BLaER1 (cell line): ENCODE data around the gene HMG20A.

Experiments
- H3K27ac ChIP-seq: shearing (Covaris generic); formaldehyde crosslinking; 2 replicates; pipeline ENCODE4 v1.8.1; 2022
- H3K27me3 ChIP-seq: shearing (Covaris generic); formaldehyde crosslinking; 2 replicates; pipeline ENCODE4 v1.8.1; 2022
- H3K36me3 ChIP-seq: shearing (Covaris generic); formaldehyde crosslinking; 2 replicates; pipeline ENCODE4 v1.8.1; 2022
- H3K4me1 ChIP-seq: shearing (Covaris generic); formaldehyde crosslinking; 2 replicates; pipeline ENCODE4 v1.8.1; 2022
- H3K4me2 ChIP-seq: shearing (Covaris generic); formaldehyde crosslinking; 2 replicates; pipeline ENCODE4 v1.8.1; 2022
- H3K4me3 ChIP-seq: shearing (Covaris generic); formaldehyde crosslinking; 2 replicates; pipeline ENCODE4 v1.8.1; 2022
- H3K9ac ChIP-seq: shearing (Covaris generic); formaldehyde crosslinking; 2 replicates; pipeline ENCODE4 v1.8.1; 2022
- H3K9me3 ChIP-seq: shearing (Covaris generic); formaldehyde crosslinking; 2 replicates; pipeline ENCODE4 v1.8.1; 2022
- H4K20me1 ChIP-seq: shearing (Covaris generic); formaldehyde crosslinking; 2 replicates; pipeline ENCODE4 v1.8.1; 2022
- Cebpa-rat ChIP-seq: shearing (Covaris generic); IDR thresholded peaks from 2 replicates; pipeline ENCODE4 v1.8.1; 2022

The HMG20A gene

GRCh38 chr15:77495838-77496596 is 75.3 kb downstream of the HMG20A start:
- Histone ChIP-seq H3K27ac (no peak overlapping the region), H3K4me1 (peaks cover 41% of the 10 kb centered on the region), H3K9ac (no peak overlapping the region)

DNA sequence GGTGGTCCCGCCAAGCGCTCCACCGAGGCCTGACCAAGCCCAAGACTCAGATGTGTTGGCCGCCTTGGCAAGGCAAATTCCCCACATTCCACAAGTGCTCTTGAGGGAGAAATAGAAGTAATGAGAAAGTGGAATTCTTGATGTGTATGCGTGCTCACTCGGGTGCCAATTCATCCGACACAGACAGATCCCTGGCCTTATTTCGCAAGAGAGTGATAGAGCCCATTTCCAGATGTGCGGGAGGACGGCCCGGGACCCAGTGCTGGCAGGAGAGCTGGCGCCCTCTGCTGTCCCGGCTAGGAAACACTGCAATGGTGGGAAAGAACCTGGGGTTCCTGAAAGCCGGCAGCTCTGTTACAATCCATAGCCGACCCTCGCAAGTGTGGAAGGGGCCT is 76.0 kb downstream of the HMG20A start:
- no peaks in the 10 kb centered on the region for H4K20me1 ChIP-seq
- H3K27me3 ChIP-seq, result no peaks in the 10 kb centered on the region
- TF ChIP-seq Cebpa-rat, result peak; percentile 89
- 0 out of 2 replicates have a peak overlapping the region, but pooled peaks have one; percentile 6 for H3K4me2 ChIP-seq
- no peak overlapping the region for H3K9ac ChIP-seq
- H3K4me3 ChIP-seq, result no peak overlapping the region
- no peaks in the 10 kb centered on the region for H3K9me3 ChIP-seq
- peaks cover 41% of the 10 kb centered on the region for H3K4me1 ChIP-seq
- no peak overlapping the region for H3K27ac ChIP-seq
- no peaks in the 10 kb centered on the region; the same call in 1 of the 2 replicates for H3K36me3 ChIP-seq

More at GRCh38 chr15:77495838-77496596, 75.3 kb downstream of the HMG20A start:
- no peak for TF ChIP-seq Cebpa-rat
- Histone ChIP-seq H3K36me3 (no peaks in the 10 kb centered on the region; the same call in 1 of the 2 replicates), H3K9me3 (no peaks in the 10 kb centered on the region), H3K4me2 (peak overlapping the region; percentile 55), H3K27me3 (no peaks in the 10 kb centered on the region), H3K4me3 (no peak overlapping the region), H4K20me1 (no peaks in the 10 kb centered on the region)

- H3K9ac ChIP-seq, result no peak overlapping the region
- H3K4me1 ChIP-seq, result peaks cover 41% of the 10 kb centered on the region
- H3K4me3 ChIP-seq, result no peak overlapping the region
- H3K27me3 ChIP-seq, result no peaks in the 10 kb centered on the region
- no peaks in the 10 kb centered on the region for H3K9me3 ChIP-seq
- H3K4me2 ChIP-seq, result no peak overlapping the region
- no peaks in the 10 kb centered on the region for H4K20me1 ChIP-seq
- H3K27ac ChIP-seq, result no peak overlapping the region
- no peak for TF ChIP-seq Cebpa-rat
- no peaks in the 10 kb centered on the region; the same call in 1 of the 2 replicates for H3K36me3 ChIP-seq
Measured at GRCh38 chr15:77497110-77497737, 76.5 kb downstream of the HMG20A start.

DNA sequence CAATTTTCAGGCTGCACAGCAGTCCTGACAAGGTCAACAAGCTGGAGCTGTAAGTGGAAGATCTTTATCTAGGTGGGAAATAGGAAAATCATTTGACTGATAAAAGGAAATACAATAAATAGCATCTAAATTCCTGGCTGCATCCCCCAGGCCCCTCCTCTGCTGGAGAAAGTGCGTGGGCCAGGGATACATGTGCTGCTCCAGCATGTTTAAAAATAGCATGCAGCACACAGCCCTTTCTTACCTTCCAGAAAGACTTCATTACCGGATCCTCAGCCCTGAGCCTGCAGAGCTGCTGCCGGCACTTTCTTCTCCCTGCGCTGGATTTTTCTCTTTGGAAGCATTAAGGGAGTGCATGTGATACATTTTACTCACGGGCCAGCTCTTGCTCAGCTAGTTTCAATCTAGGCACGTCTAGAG is 77.3 kb downstream of the HMG20A start:
- TF ChIP-seq Cebpa-rat, result no peak
- Histone ChIP-seq H4K20me1 (no peaks in the 10 kb centered on the region), H3K27ac (no peak overlapping the region)

DNA sequence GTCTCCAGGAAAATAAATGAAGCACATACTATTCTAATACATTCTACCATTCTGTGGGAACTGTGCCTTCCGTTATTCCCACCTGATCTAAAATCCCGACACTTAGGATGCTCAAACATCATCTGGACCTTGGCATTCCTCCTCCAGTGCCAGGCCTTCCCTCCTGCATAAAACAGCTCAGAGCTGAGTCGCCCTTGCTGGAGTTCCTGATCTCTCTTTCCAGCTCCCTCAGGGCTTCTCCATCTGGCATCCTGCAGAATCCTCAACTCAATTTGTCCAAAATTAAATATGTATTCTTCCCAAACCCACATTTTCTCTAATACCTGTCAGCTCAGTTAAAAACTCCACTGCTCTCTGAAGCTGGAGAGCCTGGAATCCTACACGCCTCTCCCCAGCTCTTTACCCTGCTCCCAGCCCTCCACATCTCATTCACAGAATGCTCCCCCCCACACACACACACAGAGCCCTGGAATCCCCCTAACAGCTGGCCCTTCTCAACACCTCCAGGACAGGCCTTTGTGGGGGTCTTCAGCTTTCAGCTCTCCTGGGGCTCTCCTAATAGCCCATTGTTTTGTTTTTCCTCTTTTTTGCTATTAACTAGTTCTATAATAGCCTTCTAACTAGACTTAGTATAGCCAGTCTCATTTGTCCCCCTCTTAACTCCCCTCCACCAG is 78.5 kb downstream of the HMG20A start:
- TF ChIP-seq Cebpa-rat, result no peak
- Histone ChIP-seq H3K27ac (no peak overlapping the region), H3K9ac (no peak overlapping the region)

More for the DNA sequence above, 77.3 kb downstream of the HMG20A start:
- Histone ChIP-seq H3K4me2 (no peak overlapping the region), H3K27me3 (no peaks in the 10 kb centered on the region), H3K4me1 (peaks cover 41% of the 10 kb centered on the region), H3K4me3 (no peak overlapping the region), H3K9ac (no peak overlapping the region), H3K9me3 (no peaks in the 10 kb centered on the region), H3K36me3 (no peaks in the 10 kb centered on the region; the same call in 1 of the 2 replicates)

GRCh38 chr15:77500989-77501388 is 80.3 kb downstream of the HMG20A start:
- H3K27me3 ChIP-seq, result no peaks in the 10 kb centered on the region
- H3K4me3 ChIP-seq, result no peak overlapping the region
- H3K27ac ChIP-seq, result no peak overlapping the region
- H3K9ac ChIP-seq, result no peak overlapping the region
- no peak for TF ChIP-seq Cebpa-rat
- H3K4me1 ChIP-seq, result peaks cover 24% of the 10 kb centered on the region
- no peaks in the 10 kb centered on the region for H3K9me3 ChIP-seq
- H4K20me1 ChIP-seq, result no peaks in the 10 kb centered on the region
- H3K4me2 ChIP-seq, result no peak overlapping the region
- H3K36me3 ChIP-seq, result no peaks in the 10 kb centered on the region; the same call in 1 of the 2 replicates

More for the DNA sequence above, 78.5 kb downstream of the HMG20A start:
- Histone ChIP-seq H3K27me3 (no peaks in the 10 kb centered on the region), H3K9me3 (no peaks in the 10 kb centered on the region), H3K4me3 (no peak overlapping the region), H3K4me1 (peaks cover 32% of the 10 kb centered on the region), H3K36me3 (no peaks in the 10 kb centered on the region; the same call in 1 of the 2 replicates), H4K20me1 (no peaks in the 10 kb centered on the region), H3K4me2 (no peak overlapping the region)

- H3K4me2 ChIP-seq, result no peak overlapping the region
- H3K4me1 ChIP-seq, result peaks cover 25% of the 10 kb centered on the region
Measured at GRCh38 chr15:77502379-77503095, 81.8 kb downstream of the HMG20A start.

DNA sequence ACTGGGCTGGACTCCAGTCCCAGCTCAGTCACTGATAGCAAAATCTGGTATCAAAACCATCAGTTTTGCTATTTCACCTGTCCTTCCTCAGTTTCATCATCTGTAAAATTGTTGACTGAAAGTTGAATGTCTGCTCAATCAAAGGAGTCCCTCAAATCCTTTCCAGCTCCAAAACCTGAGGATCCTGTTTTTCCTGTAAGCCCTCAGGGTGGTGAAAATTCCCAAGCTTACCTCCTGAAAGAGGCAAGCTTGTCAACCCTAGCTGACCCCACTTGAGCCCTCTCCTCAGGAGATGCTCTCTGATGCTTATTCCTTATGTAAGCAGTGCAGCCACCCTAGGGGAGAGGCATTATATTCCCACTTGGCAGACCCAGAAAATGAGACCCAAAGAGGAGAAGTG is 82.6 kb downstream of the HMG20A start:
- Histone ChIP-seq H3K27me3 (no peaks in the 10 kb centered on the region), H4K20me1 (no peaks in the 10 kb centered on the region), H3K9ac (no peak overlapping the region)

More at GRCh38 chr15:77502379-77503095, 81.8 kb downstream of the HMG20A start:
- Histone ChIP-seq H3K27me3 (no peaks in the 10 kb centered on the region), H3K9ac (no peak overlapping the region), H3K4me3 (no peak overlapping the region), H3K27ac (no peak overlapping the region), H4K20me1 (no peaks in the 10 kb centered on the region), H3K9me3 (no peaks in the 10 kb centered on the region), H3K36me3 (no peaks in the 10 kb centered on the region; the same call in 1 of the 2 replicates)
- no peak for TF ChIP-seq Cebpa-rat

DNA sequence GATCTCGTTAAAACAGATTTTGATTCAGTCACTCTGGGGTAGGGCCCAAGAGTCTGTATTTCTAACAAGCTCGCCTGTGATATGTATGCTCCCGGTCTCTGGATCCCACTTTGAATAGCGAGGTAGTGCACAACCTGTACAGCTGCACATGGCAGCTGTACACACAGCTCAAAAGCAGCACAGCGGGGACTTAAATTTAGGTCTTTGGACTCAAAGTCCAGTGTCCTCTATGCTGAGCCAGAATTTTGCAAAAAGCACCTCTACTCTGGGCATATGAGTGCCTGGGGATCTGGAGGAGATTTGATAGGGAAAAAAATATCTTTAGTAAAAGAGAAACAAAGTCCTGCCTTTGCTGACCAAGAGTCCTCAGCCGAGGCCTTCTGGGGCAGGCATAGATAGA is 83.1 kb downstream of the HMG20A start:
- Histone ChIP-seq H3K9me3 (no peaks in the 10 kb centered on the region), H3K27ac (no peak overlapping the region), H4K20me1 (no peaks in the 10 kb centered on the region), H3K36me3 (no peaks in the 10 kb centered on the region), H3K4me3 (no peak overlapping the region), H3K9ac (no peak overlapping the region), H3K4me1 (peaks cover 37% of the 10 kb centered on the region), H3K27me3 (no peaks in the 10 kb centered on the region), H3K4me2 (no peak overlapping the region)
- no peak for TF ChIP-seq Cebpa-rat

More for the DNA sequence above, 82.6 kb downstream of the HMG20A start:
- Histone ChIP-seq H3K36me3 (no peaks in the 10 kb centered on the region), H3K4me2 (no peak overlapping the region), H3K27ac (no peak overlapping the region), H3K9me3 (no peaks in the 10 kb centered on the region), H3K4me3 (no peak overlapping the region), H3K4me1 (peaks cover 32% of the 10 kb centered on the region)
- no peak for TF ChIP-seq Cebpa-rat
